Astrocyte (in vitro differentiated cells and primary cell): ENCODE measurements around the gene ABCF1.

Experiments used
- EZH2 ChIP-seq: IDR thresholded peaks from 2 replicates; pipeline ENCODE4 v1.6.1; 2012; ENCODE audit warnings: mild to moderate bottlenecking, low read length, inconsistent platforms; ENCODE audit not compliant: insufficient read depth
- TF ChIP-seq, protein P1 (sequence below): IDR thresholded peaks from 2 replicates; pipeline ENCODE4 v1.5.1; 2011; ENCODE audit warnings: low read depth, mild to moderate bottlenecking, inconsistent platforms, low read length, moderate library complexity; ENCODE audit not compliant: insufficient read depth

DNA sequence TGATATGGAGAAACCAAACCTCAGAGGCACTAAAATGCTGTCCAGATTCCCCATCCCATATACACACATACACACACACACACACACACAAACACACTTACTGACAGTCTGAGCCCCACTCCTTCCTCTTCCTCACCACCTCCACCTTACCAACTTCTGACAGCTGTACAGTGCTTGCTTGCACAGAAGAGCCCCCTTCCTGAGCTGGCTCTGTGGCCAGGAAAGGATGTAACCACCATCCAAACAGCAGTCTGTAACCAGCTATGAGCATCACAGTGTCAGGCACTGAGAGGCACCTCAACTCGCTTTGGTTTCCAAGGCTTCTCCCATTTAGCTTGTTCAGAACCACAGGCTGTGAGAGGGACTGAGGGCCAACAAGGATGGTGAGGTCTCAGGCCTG, 69.8 kb downstream of the ABCF1 start:
- TF ChIP-seq, protein P1, sequence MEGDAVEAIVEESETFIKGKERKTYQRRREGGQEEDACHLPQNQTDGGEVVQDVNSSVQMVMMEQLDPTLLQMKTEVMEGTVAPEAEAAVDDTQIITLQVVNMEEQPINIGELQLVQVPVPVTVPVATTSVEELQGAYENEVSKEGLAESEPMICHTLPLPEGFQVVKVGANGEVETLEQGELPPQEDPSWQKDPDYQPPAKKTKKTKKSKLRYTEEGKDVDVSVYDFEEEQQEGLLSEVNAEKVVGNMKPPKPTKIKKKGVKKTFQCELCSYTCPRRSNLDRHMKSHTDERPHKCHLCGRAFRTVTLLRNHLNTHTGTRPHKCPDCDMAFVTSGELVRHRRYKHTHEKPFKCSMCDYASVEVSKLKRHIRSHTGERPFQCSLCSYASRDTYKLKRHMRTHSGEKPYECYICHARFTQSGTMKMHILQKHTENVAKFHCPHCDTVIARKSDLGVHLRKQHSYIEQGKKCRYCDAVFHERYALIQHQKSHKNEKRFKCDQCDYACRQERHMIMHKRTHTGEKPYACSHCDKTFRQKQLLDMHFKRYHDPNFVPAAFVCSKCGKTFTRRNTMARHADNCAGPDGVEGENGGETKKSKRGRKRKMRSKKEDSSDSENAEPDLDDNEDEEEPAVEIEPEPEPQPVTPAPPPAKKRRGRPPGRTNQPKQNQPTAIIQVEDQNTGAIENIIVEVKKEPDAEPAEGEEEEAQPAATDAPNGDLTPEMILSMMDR: no peak
- no peak for TF ChIP-seq EZH2
